Measurements from ENCODE around the gene SMAP1. TPM values are rescaled to one million over a fixed set of nuclear protein-coding genes. Genes with fewer than 3 reads are reported as not detected.

Gene SMAP1
- total and polyA plus RNA-seq, 2 experiments from 2014 or later = 31.1 to 34.6 TPM

GRCh38 chr6:70734979-70735378, 67.3 kb downstream of the SMAP1 start:
- Mint-ChIP-seq H3K4me3 (no peak overlapping the region), H3K36me3 (ENCODE audit: low read depth) (peaks cover 8% of the 10 kb centered on the region; the same call in 2 of the 3 replicates), H3K4me1 (peaks cover 6% of the 10 kb centered on the region; the same call in 2 of the 3 replicates), H3K27ac (no peak overlapping the region), H3K27me3 (ENCODE audit: insufficient read depth, low read depth, poor library complexity) (no peaks in the 10 kb centered on the region), H3K9me3 (peaks cover 4% of the 10 kb centered on the region)
- Histone ChIP-seq H3K27me3 (ENCODE audit: insufficient read depth) (no peaks in the 10 kb centered on the region), H3K36me3 (ENCODE audit: insufficient read depth) (no peaks in the 10 kb centered on the region), H3K4me3 (no peak overlapping the region), H3K27ac (ENCODE audit: low read depth) (no peak overlapping the region), H2AFZ (no peak overlapping the region), H4K20me1 (replicated peaks; ENCODE audit: insufficient read depth) (no peaks in the 10 kb centered on the region), H3K4me2 (no peak overlapping the region), H3K4me1 (ENCODE audit: insufficient read depth) (0 out of 2 replicates have a peak, but pooled peaks cover 2% of the 10 kb centered on the region), H3K79me2 (replicated peaks; ENCODE audit: insufficient read depth) (no peaks in the 10 kb centered on the region), H3K9me2 (ENCODE audit: insufficient read depth) (no peaks in the 10 kb centered on the region), H3F3A (replicated peaks; ENCODE audit: low read depth) (no peaks in the 10 kb centered on the region)
- ATAC-seq (no peak), DNase-seq (ENCODE audit: low spot score) (no peak)
- TF ChIP-seq REST (IDR thresholded peaks at IDR 0.05; ENCODE audit: unreplicated experiment) (no peak), EZH2phosphoT487 (IDR thresholded peaks at IDR 0.05; ENCODE audit: unreplicated experiment) (no peak), CTCF (conservative IDR thresholded peaks at IDR 0.05; ENCODE audit: low read depth in 2 of 2) (no peak), NANOG (IDR thresholded peaks at IDR 0.05; ENCODE audit: borderline replicate concordance) (no peak), ZNF331 (CRISPR knock-in tag; IDR thresholded peaks at IDR 0.05; ENCODE audit: low read depth) (no peak), CREB1 (CRISPR knock-in tag; IDR thresholded peaks at IDR 0.05; ENCODE audit: low read depth) (no peak), POLR2AphosphoS5 (IDR thresholded peaks at IDR 0.05; ENCODE audit: low read depth) (no peak), ETS1 (IDR thresholded peaks at IDR 0.05) (no peak), JUNB (IDR thresholded peaks at IDR 0.05; ENCODE audit: unreplicated experiment) (no peak), EZH2 (IDR thresholded peaks at IDR 0.05; ENCODE audit: low read depth, unreplicated experiment) (no peak), STAT1 (IDR thresholded peaks at IDR 0.05; ENCODE audit: unreplicated experiment) (no peak), ZNF114 (CRISPR knock-in tag; IDR thresholded peaks at IDR 0.05) (no peak), ZNF462 (CRISPR knock-in tag; IDR thresholded peaks at IDR 0.05) (no peak)
